GM19023 (cell line): ENCODE results near the gene GADD45GIP1.

ENCODE experiments used
- ATAC-seq: cut with Tn5 transposase; IDR thresholded peaks from one replicate; pipeline ENCODE4 v1.9.1; 2021; ENCODE audit warnings: mild to moderate bottlenecking, moderate library complexity; ENCODE audit not compliant: unreplicated experiment

GADD45GIP1 gene

DNA sequence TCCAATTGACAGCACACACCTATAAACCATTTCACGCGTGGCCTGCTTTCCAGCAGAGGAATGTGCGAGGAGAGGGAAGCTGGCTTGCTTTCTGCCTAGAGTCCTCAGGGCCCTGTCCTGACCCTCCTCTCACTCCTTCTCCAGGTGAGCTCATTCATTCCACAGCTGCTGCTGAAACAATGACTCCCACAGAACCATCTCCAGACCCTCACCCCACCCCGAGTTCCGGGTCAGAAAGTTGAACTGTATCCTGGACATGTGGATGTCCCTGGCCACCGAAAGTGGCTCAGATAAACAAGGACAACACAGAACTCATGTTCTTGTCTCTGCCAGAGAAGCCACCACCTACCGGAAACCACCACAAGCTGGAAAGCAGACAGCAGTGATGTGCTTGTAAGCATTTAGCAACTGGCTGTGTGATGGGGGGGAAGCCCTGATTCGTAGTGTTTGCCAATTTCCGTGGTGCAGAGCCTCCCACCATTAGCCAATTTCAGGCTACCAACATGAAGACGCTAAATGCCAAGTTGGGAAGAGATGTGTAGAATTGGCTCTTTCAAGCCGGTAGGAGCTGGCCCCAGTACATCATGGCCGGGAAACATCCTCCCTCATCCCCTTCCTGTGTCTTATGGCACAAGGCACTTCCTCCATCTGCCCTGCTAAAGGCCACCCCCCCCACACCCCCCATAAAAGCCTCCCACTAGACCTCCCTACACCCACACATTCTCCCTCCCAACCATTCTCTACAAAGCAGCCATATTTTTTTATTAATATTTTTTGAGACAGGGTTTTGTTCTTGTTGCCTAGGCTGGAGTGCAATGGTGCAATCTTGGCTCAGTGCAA is 43.0 kb downstream of the GADD45GIP1 start:
- no peak for ATAC-seq

DNA sequence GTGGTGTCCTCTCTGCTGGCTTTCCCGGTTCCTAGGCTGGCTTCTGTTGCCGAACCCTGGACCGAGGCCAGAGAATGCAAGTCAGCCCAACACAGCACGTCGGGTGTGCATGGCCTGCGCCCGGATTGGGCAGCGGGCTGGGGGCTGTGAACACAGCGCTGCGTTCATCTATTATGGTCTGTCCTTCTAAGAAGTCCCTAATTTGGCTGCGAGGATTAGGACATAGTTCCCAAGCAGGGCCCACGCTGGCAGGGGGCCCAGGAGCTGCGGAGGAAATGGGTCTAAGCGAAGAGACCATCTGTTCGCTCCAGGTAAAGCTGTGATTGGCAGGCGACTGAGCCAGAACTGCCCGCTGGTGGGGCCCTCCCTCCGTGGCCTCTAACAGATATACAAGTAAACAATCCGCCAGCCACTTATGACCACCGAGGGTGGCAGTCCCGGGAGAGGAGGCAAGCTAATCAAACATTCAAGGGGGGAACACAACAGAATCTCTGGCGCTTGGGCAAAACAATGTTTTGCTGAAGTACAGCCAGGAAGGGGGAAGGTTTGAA is 43.9 kb downstream of the GADD45GIP1 start:
- ATAC-seq, result no peak

DNA sequence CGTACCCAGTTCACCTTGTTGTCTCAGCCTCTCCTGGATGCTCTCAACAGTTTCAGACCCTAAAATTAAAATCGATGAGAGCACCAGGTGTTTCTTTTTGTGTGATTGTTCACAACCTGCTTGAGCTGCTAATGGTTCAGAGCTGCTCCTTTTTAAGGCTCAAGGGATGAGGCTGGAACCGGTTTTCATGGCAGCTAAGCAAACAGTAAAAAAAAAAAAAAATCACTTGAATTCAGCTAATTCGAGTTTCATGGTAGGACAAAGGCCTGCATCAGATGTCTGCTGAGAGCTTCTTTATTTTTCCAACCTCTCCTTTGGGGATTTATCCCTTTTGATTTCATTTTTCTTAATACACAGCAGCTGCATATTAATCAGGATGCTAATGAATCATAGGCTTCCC is 44.5 kb downstream of the GADD45GIP1 start:
- no peak for ATAC-seq

DNA sequence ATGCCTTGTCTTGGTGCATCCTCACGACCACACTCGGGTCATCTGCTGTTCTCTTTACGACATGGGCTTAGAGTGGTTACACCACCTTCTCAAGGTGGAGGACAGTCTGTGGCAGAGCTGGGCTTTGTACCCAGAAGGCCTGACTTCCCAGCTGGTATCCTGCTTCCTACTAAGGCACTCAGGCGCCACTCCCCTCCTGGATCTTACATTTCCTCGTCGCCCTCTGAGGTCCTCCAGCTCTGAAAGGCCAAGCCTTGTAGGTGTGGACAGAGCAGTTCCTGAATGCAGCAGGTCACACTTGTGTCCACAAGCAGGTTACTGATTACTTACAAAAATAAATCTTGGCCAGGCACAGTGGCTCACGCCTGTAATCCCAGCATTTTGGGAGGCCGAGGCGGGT is 49.9 kb downstream of the GADD45GIP1 start:
- ATAC-seq, result no peak
